Mononuclear cell (primary cell): Measurements from ENCODE around the gene CPNE9. TPM values are rescaled to one million over a fixed set of nuclear protein-coding genes. Genes with fewer than 3 reads are reported as not detected.

Experiments
- H3K27me3 ChIP-seq: 2 replicates; pipeline ENCODE4 v1.6.0; 2011; ENCODE audit warnings: low read length, control low read depth; ENCODE audit not compliant: insufficient read depth
- H3K4me1 ChIP-seq: 2 replicates; pipeline ENCODE4 v1.5.1; 2011; ENCODE audit warnings: mild to moderate bottlenecking, low read length, control low read depth; ENCODE audit not compliant: insufficient read depth
- H3K4me3 ChIP-seq: 2 replicates; pipeline ENCODE4 v1.5.1; 2011; ENCODE audit warnings: mild to moderate bottlenecking, low read length, moderate library complexity
- H3K9me3 ChIP-seq: 2 replicates; pipeline ENCODE4 v1.5.1; 2011; ENCODE audit warnings: low read depth, mild to moderate bottlenecking, control low read depth, low read length
- total RNA-seq: library from RNA; depleted of rRNA; stranded (reverse); fragments of >200 nt; gene quantifications from one replicate; pipeline ENCODE4 v1.2.3, GENCODE V29; 2012

CPNE9 gene
- total RNA-seq, 1 donor = not detected

- Histone ChIP-seq H3K4me3 (no peak overlapping the region), H3K4me1 (no peaks in the 10 kb centered on the region), H3K9me3 (no peaks in the 10 kb centered on the region), H3K27me3 (no peaks in the 10 kb centered on the region)
These were observed 7.9 kb upstream of the CPNE9 start for GRCh38 chr3:9695746-9696145.

- H3K4me3 ChIP-seq = no peak overlapping the region
- H3K9me3 ChIP-seq = no peaks in the 10 kb centered on the region
- H3K4me1 ChIP-seq = no peaks in the 10 kb centered on the region
- no peaks in the 10 kb centered on the region for H3K27me3 ChIP-seq
These were observed 7.0 kb upstream of the CPNE9 start for GRCh38 chr3:9696480-9697220.

GRCh38 chr3:9697892-9698291 is 5.7 kb upstream of the CPNE9 start:
- H3K4me1 ChIP-seq = no peaks in the 10 kb centered on the region
- H3K4me3 ChIP-seq = no peak overlapping the region
- H3K27me3 ChIP-seq = no peaks in the 10 kb centered on the region
- no peaks in the 10 kb centered on the region for H3K9me3 ChIP-seq

GRCh38 chr3:9698293-9698692 is 5.3 kb upstream of the CPNE9 start:
- no peaks in the 10 kb centered on the region for H3K4me1 ChIP-seq
- no peaks in the 10 kb centered on the region for H3K9me3 ChIP-seq
- peaks cover 1% of the 10 kb centered on the region for H3K27me3 ChIP-seq
- no peak overlapping the region for H3K4me3 ChIP-seq

- H3K4me1 ChIP-seq = peaks cover 9% of the 10 kb centered on the region
- H3K27me3 ChIP-seq = peaks cover 11% of the 10 kb centered on the region
- H3K4me3 ChIP-seq = no peak overlapping the region
- no peaks in the 10 kb centered on the region for H3K9me3 ChIP-seq
These were observed 3.1 kb upstream of the CPNE9 start for GRCh38 chr3:9700536-9700935.

GRCh38 chr3:9701006-9701405 is 2.6 kb upstream of the CPNE9 start:
- Histone ChIP-seq H3K9me3 (no peaks in the 10 kb centered on the region), H3K4me1 (peaks cover 9% of the 10 kb centered on the region), H3K4me3 (no peak overlapping the region), H3K27me3 (peaks cover 11% of the 10 kb centered on the region)

GRCh38 chr3:9701711-9702110 is 1.9 kb upstream of the CPNE9 start:
- Histone ChIP-seq H3K4me1 (peaks cover 9% of the 10 kb centered on the region), H3K9me3 (no peaks in the 10 kb centered on the region), H3K4me3 (no peak overlapping the region), H3K27me3 (peaks cover 11% of the 10 kb centered on the region)

- Histone ChIP-seq H3K27me3 (peaks cover 11% of the 10 kb centered on the region), H3K9me3 (no peaks in the 10 kb centered on the region), H3K4me3 (no peak overlapping the region), H3K4me1 (peaks cover 9% of the 10 kb centered on the region)
These were observed 393 bp upstream of the CPNE9 start for GRCh38 chr3:9703240-9703639.

GRCh38 chr3:9704347-9705322 is 1.0 kb downstream of the CPNE9 start:
- no peaks in the 10 kb centered on the region for H3K9me3 ChIP-seq
- no peak overlapping the region for H3K4me3 ChIP-seq
- peaks cover 11% of the 10 kb centered on the region for H3K27me3 ChIP-seq
- peaks cover 9% of the 10 kb centered on the region for H3K4me1 ChIP-seq

GRCh38 chr3:9710174-9710739 is 6.6 kb downstream of the CPNE9 start:
- no peaks in the 10 kb centered on the region for H3K27me3 ChIP-seq
- no peak overlapping the region for H3K4me3 ChIP-seq
- H3K4me1 ChIP-seq = peaks cover 6% of the 10 kb centered on the region
- H3K9me3 ChIP-seq = no peaks in the 10 kb centered on the region

GRCh38 chr3:9712415-9712814 is 8.8 kb downstream of the CPNE9 start:
- H3K9me3 ChIP-seq = no peaks in the 10 kb centered on the region
- no peaks in the 10 kb centered on the region for H3K27me3 ChIP-seq
- H3K4me1 ChIP-seq = peaks cover 24% of the 10 kb centered on the region
- H3K4me3 ChIP-seq = no peak overlapping the region

- Histone ChIP-seq H3K27me3 (no peaks in the 10 kb centered on the region), H3K4me1 (peaks cover 28% of the 10 kb centered on the region), H3K9me3 (no peaks in the 10 kb centered on the region), H3K4me3 (no peak overlapping the region)
These were observed 9.5 kb downstream of the CPNE9 start for GRCh38 chr3:9713142-9713541.

GRCh38 chr3:9715136-9715535 is 11.5 kb downstream of the CPNE9 start:
- Histone ChIP-seq H3K9me3 (no peaks in the 10 kb centered on the region), H3K27me3 (no peaks in the 10 kb centered on the region), H3K4me3 (no peak overlapping the region), H3K4me1 (peaks cover 31% of the 10 kb centered on the region)

GRCh38 chr3:9715764-9716437 is 12.3 kb downstream of the CPNE9 start:
- H3K4me1 ChIP-seq = peaks cover 31% of the 10 kb centered on the region
- no peaks in the 10 kb centered on the region for H3K9me3 ChIP-seq
- no peaks in the 10 kb centered on the region for H3K27me3 ChIP-seq
- H3K4me3 ChIP-seq = no peak overlapping the region
